ENCODE results near the gene GRIN2A. TPM values are rescaled to one million over a fixed set of nuclear protein-coding genes. Genes with fewer than 3 reads are reported as not detected.

The GRIN2A gene
- total RNA-seq, 1 experiment from 2014 or later = not detected

GRCh38 chr16:9949396-9949795 lies 232.8 kb downstream of the GRIN2A start:
- in situ Hi-C loops (cut with HindIII; ENCODE audit: low sequenced_read_pairs) = no loop called here
- no peak for DNase-seq (ENCODE audit: low spot score)

- DNase-seq (ENCODE audit: low spot score) = no peak
- in situ Hi-C loops (cut with HindIII; ENCODE audit: low sequenced_read_pairs) = no loop called here
Observed at GRCh38 chr16:9948933-9949332, 233.3 kb downstream of the GRIN2A start.

- DNase-seq (ENCODE audit: low spot score) = peak; percentile 55
- in situ Hi-C loops (cut with HindIII; ENCODE audit: low sequenced_read_pairs) = no loop called here
Observed at GRCh38 chr16:9946022-9946720, 236.1 kb downstream of the GRIN2A start.

- DNase-seq (ENCODE audit: low spot score) = no peak
- in situ Hi-C loops (cut with HindIII; ENCODE audit: low sequenced_read_pairs) = no loop called here
Observed at GRCh38 chr16:9943121-9943520, 239.1 kb downstream of the GRIN2A start.

- DNase-seq (ENCODE audit: low spot score) = peak; percentile 57
- in situ Hi-C loops (cut with HindIII; ENCODE audit: low sequenced_read_pairs) = no loop called here
Observed at GRCh38 chr16:9941245-9941644, 241.0 kb downstream of the GRIN2A start.

- no peak for DNase-seq (ENCODE audit: low spot score)
- in situ Hi-C loops (cut with HindIII; ENCODE audit: low sequenced_read_pairs) = no loop called here
Observed at GRCh38 chr16:9934723-9935508, 247.3 kb downstream of the GRIN2A start.

- in situ Hi-C loops (cut with HindIII; ENCODE audit: low sequenced_read_pairs) = no loop called here
- DNase-seq (ENCODE audit: low spot score) = no peak
Observed at GRCh38 chr16:9932919-9933653, 249.1 kb downstream of the GRIN2A start.

- in situ Hi-C loops (cut with HindIII; ENCODE audit: low sequenced_read_pairs) = no loop called here
- no peak for DNase-seq (ENCODE audit: low spot score)
Observed at GRCh38 chr16:9932000-9932399, 250.2 kb downstream of the GRIN2A start.

- DNase-seq (ENCODE audit: low spot score) = peak; percentile 98
- in situ Hi-C loops (cut with HindIII; ENCODE audit: low sequenced_read_pairs) = no loop called here
Observed at GRCh38 chr16:9929836-9930235, 252.4 kb downstream of the GRIN2A start.

- in situ Hi-C loops (cut with HindIII; ENCODE audit: low sequenced_read_pairs) = no loop called here
- no peak for DNase-seq (ENCODE audit: low spot score)
Observed at GRCh38 chr16:9929313-9929712, 252.9 kb downstream of the GRIN2A start.

- in situ Hi-C loops (cut with HindIII; ENCODE audit: low sequenced_read_pairs) = no loop called here
- no peak for DNase-seq (ENCODE audit: low spot score)
Observed at GRCh38 chr16:9922441-9922840, 259.8 kb downstream of the GRIN2A start.

GRCh38 chr16:9921997-9922396 lies 260.2 kb downstream of the GRIN2A start:
- DNase-seq (ENCODE audit: low spot score) = no peak
- in situ Hi-C loops (cut with HindIII; ENCODE audit: low sequenced_read_pairs) = no loop called here

- DNase-seq (ENCODE audit: low spot score) = no peak
- in situ Hi-C loops (cut with HindIII; ENCODE audit: low sequenced_read_pairs) = no loop called here
Observed at GRCh38 chr16:9919460-9919859, 262.8 kb downstream of the GRIN2A start.

- no peak for DNase-seq (ENCODE audit: low spot score)
- in situ Hi-C loops (cut with HindIII; ENCODE audit: low sequenced_read_pairs) = no loop called here
Observed at GRCh38 chr16:9917691-9918090, 264.5 kb downstream of the GRIN2A start.

GRCh38 chr16:9913604-9914326 lies 268.5 kb downstream of the GRIN2A start:
- in situ Hi-C loops (cut with HindIII; ENCODE audit: low sequenced_read_pairs) = no loop called here
- DNase-seq (ENCODE audit: low spot score) = no peak

- in situ Hi-C loops (cut with HindIII; ENCODE audit: low sequenced_read_pairs) = no loop called here
- DNase-seq (ENCODE audit: low spot score) = no peak
Observed at GRCh38 chr16:9911989-9912388, 270.2 kb downstream of the GRIN2A start.

GRCh38 chr16:9911231-9911630 lies 271.0 kb downstream of the GRIN2A start:
- in situ Hi-C loops (cut with HindIII; ENCODE audit: low sequenced_read_pairs) = no loop called here
- no peak for DNase-seq (ENCODE audit: low spot score)

- in situ Hi-C loops (cut with HindIII; ENCODE audit: low sequenced_read_pairs) = no loop called here
Observed at GRCh38 chr16:9909072-9909825, 273.0 kb downstream of the GRIN2A start.

GRCh38 chr16:9908613-9909012 lies 273.6 kb downstream of the GRIN2A start:
- in situ Hi-C loops (cut with HindIII; ENCODE audit: low sequenced_read_pairs) = no loop called here
- DNase-seq (ENCODE audit: low spot score) = peak; percentile 96

More at GRCh38 chr16:9909072-9909825, 273.0 kb downstream of the GRIN2A start:
- peak; percentile 50 for DNase-seq (ENCODE audit: low spot score)
